Measurements from ENCODE around the gene CALR3.
A peak's percentile ranks its signal among the peaks of the same experiment; 100 is the strongest.
"Not testable (repeated sequence)": the region's sequence is repeated elsewhere in the genome, so short reads cannot be mapped to it uniquely, and the experiment has no call there.

The CALR3 gene

GRCh38 chr19:16495982-16496612 lies at the start of gene CALR3, which contains the start of gene C19orf44:
CALR3 (minus strand) TSS chr19:16496167; CDS start chr19:16496129, 38 bp downstream.
C19orf44 (plus strand) TSS chr19:16496394; CDS start chr19:16500793, 4,399 bp downstream.
- peak; percentile 97 for DNase-seq

GRCh38 chr19:16544473-16545231 lies 48.7 kb upstream of the CALR3 start:
- no peak for DNase-seq

GRCh38 chr19:16543734-16544133 lies 47.8 kb upstream of the CALR3 start:
- not testable (repeated sequence) for DNase-seq

- DNase-seq: peak; percentile 39
Observed at GRCh38 chr19:16542910-16543472, 47.0 kb upstream of the CALR3 start.

- DNase-seq: peak; percentile 95
Observed at GRCh38 chr19:16542045-16542909, 46.3 kb upstream of the CALR3 start, which contains the start of gene CHERP. CHERP (minus strand) TSS chr19:16542437; CDS start chr19:16542378, 59 bp downstream.

GRCh38 chr19:16541526-16542044 lies 45.6 kb upstream of the CALR3 start:
- DNase-seq: no peak

GRCh38 chr19:16540948-16541347 lies 45.0 kb upstream of the CALR3 start:
- no peak for DNase-seq

- DNase-seq: no peak
Observed at GRCh38 chr19:16537111-16537510, 41.1 kb upstream of the CALR3 start.

- no peak for DNase-seq
Observed at GRCh38 chr19:16536130-16536529, 40.2 kb upstream of the CALR3 start.

- DNase-seq: no peak
Observed at GRCh38 chr19:16535381-16535780, 39.4 kb upstream of the CALR3 start.

- DNase-seq: no peak
Observed at GRCh38 chr19:16532440-16533234, 36.7 kb upstream of the CALR3 start.

GRCh38 chr19:16531380-16531669 lies 35.4 kb upstream of the CALR3 start:
- no peak for DNase-seq

GRCh38 chr19:16530540-16531379 lies 34.8 kb upstream of the CALR3 start:
- DNase-seq: no peak

- no peak for DNase-seq
Observed at GRCh38 chr19:16529466-16530144, 33.6 kb upstream of the CALR3 start.

GRCh38 chr19:16527971-16528521 lies 32.1 kb upstream of the CALR3 start:
- peak; percentile 61 for DNase-seq

GRCh38 chr19:16527334-16527935 lies 31.5 kb upstream of the CALR3 start:
- no peak for DNase-seq

GRCh38 chr19:16525751-16526481 lies 29.9 kb upstream of the CALR3 start:
- DNase-seq: no peak

GRCh38 chr19:16524991-16525734 lies 29.2 kb upstream of the CALR3 start:
- no peak for DNase-seq
